ENCODE results near the gene SIRT4. TPM values are rescaled to one million over a fixed set of nuclear protein-coding genes. Genes with fewer than 3 reads are reported as not detected.

SIRT4 gene
- total RNA-seq, 4 donors from 2014 or later: 1.8 to 4.4 (median 3.6) TPM

DNA sequence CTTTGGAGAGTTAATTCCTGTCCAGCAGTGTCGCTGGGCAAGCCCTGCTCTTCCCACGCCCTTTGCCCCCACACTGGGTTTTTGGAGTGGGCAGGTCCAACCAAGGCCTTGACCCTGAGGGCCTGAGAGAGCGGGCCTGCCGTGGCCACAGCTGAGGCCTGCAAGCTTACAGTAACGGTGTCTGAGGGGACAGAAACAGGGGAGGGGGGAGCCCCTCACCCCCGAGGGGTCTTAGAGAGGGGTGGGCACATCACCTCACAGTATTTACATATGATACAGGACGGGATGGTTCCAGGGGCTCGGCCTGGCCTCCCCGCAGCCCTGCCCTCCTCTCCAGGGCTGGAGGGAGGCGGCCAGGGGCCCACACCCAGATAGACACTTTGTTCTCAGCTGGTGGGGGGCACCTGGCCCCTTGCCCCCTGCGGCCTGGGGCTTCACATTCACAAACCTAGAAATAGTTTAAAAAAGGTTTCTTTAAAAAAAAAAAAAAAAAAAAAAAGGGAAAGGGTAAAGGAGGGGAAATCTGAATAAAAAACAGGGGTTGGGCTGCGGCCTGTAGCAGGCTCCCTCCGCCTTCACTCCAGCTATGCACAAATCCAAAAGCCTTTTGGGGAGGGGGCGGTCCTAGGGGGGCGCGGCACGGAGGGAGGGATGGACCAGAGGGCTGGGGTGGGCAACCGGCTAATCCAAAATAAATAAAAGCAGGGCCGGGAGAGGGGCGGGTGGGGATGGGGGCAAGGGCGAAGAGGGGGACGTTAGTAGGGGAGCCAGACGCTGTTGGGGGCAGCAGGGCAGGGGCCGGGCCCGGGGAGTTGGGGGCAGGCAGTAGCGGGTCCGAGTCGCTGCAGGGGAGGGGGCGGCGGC, 40.3 kb downstream of the SIRT4 start:
- no peak for DNase-seq (ENCODE audit: low spot score in 2 of 2)
- Histone ChIP-seq H3K9me3 (no peaks in the 10 kb centered on the region), H3K27me3 (peaks cover 2% of the 10 kb centered on the region), H3K27ac (no peak overlapping the region), H3K4me1 (no peaks in the 10 kb centered on the region), H3K36me3 (no peaks in the 10 kb centered on the region), H3K4me3 (no peak overlapping the region)
- 68% methylated on average over 27 of the region's 30 CpGs for WGBS
- TF ChIP-seq, protein P1, sequence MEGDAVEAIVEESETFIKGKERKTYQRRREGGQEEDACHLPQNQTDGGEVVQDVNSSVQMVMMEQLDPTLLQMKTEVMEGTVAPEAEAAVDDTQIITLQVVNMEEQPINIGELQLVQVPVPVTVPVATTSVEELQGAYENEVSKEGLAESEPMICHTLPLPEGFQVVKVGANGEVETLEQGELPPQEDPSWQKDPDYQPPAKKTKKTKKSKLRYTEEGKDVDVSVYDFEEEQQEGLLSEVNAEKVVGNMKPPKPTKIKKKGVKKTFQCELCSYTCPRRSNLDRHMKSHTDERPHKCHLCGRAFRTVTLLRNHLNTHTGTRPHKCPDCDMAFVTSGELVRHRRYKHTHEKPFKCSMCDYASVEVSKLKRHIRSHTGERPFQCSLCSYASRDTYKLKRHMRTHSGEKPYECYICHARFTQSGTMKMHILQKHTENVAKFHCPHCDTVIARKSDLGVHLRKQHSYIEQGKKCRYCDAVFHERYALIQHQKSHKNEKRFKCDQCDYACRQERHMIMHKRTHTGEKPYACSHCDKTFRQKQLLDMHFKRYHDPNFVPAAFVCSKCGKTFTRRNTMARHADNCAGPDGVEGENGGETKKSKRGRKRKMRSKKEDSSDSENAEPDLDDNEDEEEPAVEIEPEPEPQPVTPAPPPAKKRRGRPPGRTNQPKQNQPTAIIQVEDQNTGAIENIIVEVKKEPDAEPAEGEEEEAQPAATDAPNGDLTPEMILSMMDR (IDR thresholded peaks at IDR 0.05): no peak
- TF ChIP-seq EP300 (IDR thresholded peaks at IDR 0.05): no peak
- TF ChIP-seq POLR2AphosphoS5 (IDR thresholded peaks at IDR 0.05): no peak
- TF ChIP-seq POLR2A (IDR thresholded peaks at IDR 0.05): no peak

DNA sequence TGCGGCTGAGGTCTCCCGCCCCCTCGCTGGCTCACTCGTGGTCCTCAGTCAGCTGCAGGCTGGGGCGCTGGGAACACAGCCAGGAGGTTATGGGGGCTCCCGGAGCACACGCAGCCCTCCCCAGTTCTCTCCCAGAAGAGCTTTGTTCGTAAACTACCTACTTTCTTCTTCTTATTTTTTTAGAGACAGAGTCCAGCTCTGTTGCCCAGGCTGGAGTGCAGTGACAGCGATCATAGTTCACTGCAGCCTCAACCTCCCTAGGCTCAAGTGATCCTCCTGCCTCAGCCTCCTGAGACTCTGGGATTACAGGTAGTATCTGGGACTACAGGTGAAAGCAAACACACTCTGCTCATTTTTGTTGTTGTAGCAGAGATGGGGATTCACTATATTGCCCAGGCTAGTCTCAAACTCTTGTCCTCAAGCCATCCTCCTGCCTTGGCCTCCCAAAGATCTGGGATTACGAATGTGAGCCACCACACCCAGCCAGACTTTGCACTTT, 41.0 kb downstream of the SIRT4 start:
- Histone ChIP-seq H3K27ac (no peak overlapping the region), H3K36me3 (no peaks in the 10 kb centered on the region), H3K4me1 (no peaks in the 10 kb centered on the region), H3K4me3 (no peak overlapping the region), H3K9me3 (no peaks in the 10 kb centered on the region), H3K27me3 (peaks cover 7% of the 10 kb centered on the region)
- no peak for TF ChIP-seq POLR2A (IDR thresholded peaks at IDR 0.05)
- TF ChIP-seq EP300 (IDR thresholded peaks at IDR 0.05): no peak
- no peak for TF ChIP-seq POLR2AphosphoS5 (IDR thresholded peaks at IDR 0.05)
- TF ChIP-seq, protein P1 (IDR thresholded peaks at IDR 0.05): no peak
- 70% methylated on average over 10 of the region's 10 CpGs for WGBS
- DNase-seq (ENCODE audit: low spot score in 2 of 2): no peak

DNA sequence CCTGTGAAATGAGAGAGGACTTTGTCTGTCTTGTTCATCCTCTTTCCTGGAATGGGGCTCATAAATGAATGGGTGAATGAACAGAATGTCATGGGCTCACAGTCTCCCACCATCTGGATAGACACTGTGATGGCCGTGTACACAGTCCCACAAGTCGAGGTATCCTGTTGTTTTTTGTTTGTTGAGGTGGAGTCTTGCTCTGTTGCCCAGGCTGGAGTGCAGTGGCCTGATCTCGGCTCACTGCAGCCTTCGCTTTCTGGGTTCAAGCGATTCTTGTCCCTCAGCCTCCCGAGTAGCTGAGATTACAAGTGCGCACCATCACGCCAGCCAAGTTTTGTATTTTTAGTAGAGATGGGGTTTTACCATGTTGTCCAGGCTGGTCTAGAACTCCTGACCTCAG, 41.6 kb downstream of the SIRT4 start:
- H3K9me3 ChIP-seq: no peaks in the 10 kb centered on the region
- TF ChIP-seq POLR2A (IDR thresholded peaks at IDR 0.05): no peak
- DNase-seq (ENCODE audit: low spot score in 2 of 2): no peak
- peaks cover 7% of the 10 kb centered on the region for H3K27me3 ChIP-seq
- no peaks in the 10 kb centered on the region for H3K4me1 ChIP-seq
- 88% methylated on average over 7 of the region's 8 CpGs for WGBS
- no peak overlapping the region for H3K27ac ChIP-seq
- H3K4me3 ChIP-seq: no peak overlapping the region
- H3K36me3 ChIP-seq: no peaks in the 10 kb centered on the region

DNA sequence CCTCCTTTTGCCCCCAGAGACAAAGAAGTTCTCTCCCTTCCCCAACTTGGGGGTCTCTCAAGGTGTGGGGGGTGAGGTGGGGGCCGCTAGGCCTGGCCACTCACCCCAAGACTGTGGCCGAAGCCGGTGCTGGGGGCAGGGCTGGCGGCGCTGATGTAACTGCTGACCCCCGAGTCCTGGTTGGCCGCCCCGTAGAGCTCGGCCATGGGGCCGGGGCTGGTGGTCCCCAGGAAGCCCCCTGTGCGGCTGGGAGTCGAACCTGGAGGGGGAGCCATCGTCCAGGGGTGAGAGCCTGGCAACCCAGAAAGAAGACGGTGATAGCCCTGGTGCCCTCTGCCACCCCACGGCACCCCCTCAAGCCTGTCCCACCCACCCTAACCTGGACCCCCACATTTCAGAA, 43.9 kb downstream of the SIRT4 start:
- no peak for TF ChIP-seq EP300 (IDR thresholded peaks at IDR 0.05)
- TF ChIP-seq POLR2AphosphoS5 (IDR thresholded peaks at IDR 0.05): no peak
- TF ChIP-seq POLR2A (IDR thresholded peaks at IDR 0.05): no peak
- TF ChIP-seq, protein P1 (IDR thresholded peaks at IDR 0.05): no peak
- Histone ChIP-seq H3K27ac (no peak overlapping the region), H3K36me3 (no peaks in the 10 kb centered on the region), H3K4me3 (no peak overlapping the region), H3K4me1 (no peaks in the 10 kb centered on the region), H3K9me3 (no peaks in the 10 kb centered on the region), H3K27me3 (peaks cover 7% of the 10 kb centered on the region)
- 93% methylated on average over 4 of the region's 15 CpGs for WGBS
- DNase-seq (ENCODE audit: low spot score in 2 of 2): no peak

DNA sequence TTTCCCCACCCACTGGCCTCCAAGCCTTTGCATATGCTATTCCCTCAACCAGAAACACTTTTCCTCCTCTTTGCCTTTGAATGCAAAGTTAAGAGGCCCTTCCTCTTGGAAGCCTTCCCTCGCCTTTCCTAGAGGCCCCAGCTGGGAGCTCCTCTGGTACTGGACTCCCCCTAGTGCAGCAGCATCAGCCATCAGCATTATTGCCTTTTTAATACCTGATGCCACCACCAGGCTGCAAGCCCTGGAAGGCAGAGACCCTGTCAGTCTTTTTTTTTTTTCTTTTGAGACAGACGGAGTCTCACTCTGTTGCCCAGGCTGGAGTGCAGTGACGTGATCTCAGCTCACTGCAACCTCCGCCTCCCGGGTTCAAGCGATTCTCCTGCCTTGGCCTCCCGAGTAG, 44.6 kb downstream of the SIRT4 start:
- 85% methylated on average over 7 of the region's 7 CpGs for WGBS
- H3K36me3 ChIP-seq: no peaks in the 10 kb centered on the region
- TF ChIP-seq EP300 (IDR thresholded peaks at IDR 0.05) (no peak), POLR2A (IDR thresholded peaks at IDR 0.05) (no peak), POLR2AphosphoS5 (IDR thresholded peaks at IDR 0.05) (no peak)
- TF ChIP-seq, protein P1 (IDR thresholded peaks at IDR 0.05): no peak
- no peak for DNase-seq (ENCODE audit: low spot score in 2 of 2)
- H3K9me3 ChIP-seq: no peaks in the 10 kb centered on the region
- no peak overlapping the region for H3K4me3 ChIP-seq
- H3K27ac ChIP-seq: no peak overlapping the region
- peaks cover 7% of the 10 kb centered on the region for H3K27me3 ChIP-seq
- no peaks in the 10 kb centered on the region for H3K4me1 ChIP-seq

Data from suprapubic skin (tissue), 4 donors.